Stimulated activated naive CD4-positive, alpha-beta T cell treated with Interleukin-2 at 50 U/mL for 16 hours (primary cell): ENCODE measurements around the gene ERGIC3.
"Not testable (repeated sequence)": the region's sequence is repeated elsewhere in the genome, so short reads cannot be mapped to it uniquely, and the experiment has no call there.

Experiments
- DNase-seq: peaks from one replicate; lab custom pipeline; 2025; lab: John Stamatoyannopoulos, UW

ERGIC3 gene

GRCh38 chr20:35518955-35519354 is 22.9 kb upstream of the ERGIC3 start:
- DNase-seq, result no peak

GRCh38 chr20:35523298-35523888 is 18.5 kb upstream of the ERGIC3 start:
- no peak for DNase-seq

- DNase-seq, result no peak
These were observed 16.2 kb upstream of the ERGIC3 start for GRCh38 chr20:35525639-35526038.

GRCh38 chr20:35527122-35527769 is 14.6 kb upstream of the ERGIC3 start:
- DNase-seq, result no peak

- no peak for DNase-seq
These were observed 12.3 kb upstream of the ERGIC3 start, which contains the start of gene C20orf173 for GRCh38 chr20:35529552-35529951. C20orf173 (minus strand) TSS chr20:35529652; CDS start chr20:35529373, 279 bp downstream.

GRCh38 chr20:35539756-35540212 is 2.1 kb upstream of the ERGIC3 start:
- no peak for DNase-seq

- DNase-seq, result no peak
These were observed 628 bp upstream of the ERGIC3 start for GRCh38 chr20:35541118-35541782.

- no peak for DNase-seq
These were observed 1.1 kb downstream of the ERGIC3 start for GRCh38 chr20:35542990-35543389.

GRCh38 chr20:35544436-35544835 is 2.6 kb downstream of the ERGIC3 start:
- no peak for DNase-seq

- DNase-seq, result not testable (repeated sequence)
These were observed 3.1 kb downstream of the ERGIC3 start for GRCh38 chr20:35544941-35545340.

GRCh38 chr20:35546127-35546526 is 4.2 kb downstream of the ERGIC3 start:
- no peak for DNase-seq

GRCh38 chr20:35547329-35547728 is 5.5 kb downstream of the ERGIC3 start:
- no peak for DNase-seq

GRCh38 chr20:35551503-35551902 is 9.6 kb downstream of the ERGIC3 start:
- DNase-seq, result no peak

- DNase-seq, result no peak
These were observed 11.0 kb downstream of the ERGIC3 start for GRCh38 chr20:35552914-35553313.

- DNase-seq, result not testable (repeated sequence)
These were observed 13.6 kb downstream of the ERGIC3 start for GRCh38 chr20:35555461-35555860.

GRCh38 chr20:35555951-35556645 is 14.2 kb downstream of the ERGIC3 start:
- DNase-seq, result no peak

GRCh38 chr20:35556871-35557270 is 15.0 kb downstream of the ERGIC3 start:
- no peak for DNase-seq

- DNase-seq, result no peak
These were observed 16.6 kb downstream of the ERGIC3 start for GRCh38 chr20:35558451-35558850.

GRCh38 chr20:35559042-35559693 is 17.3 kb downstream of the ERGIC3 start:
- no peak for DNase-seq

GRCh38 chr20:35560105-35560511 is 18.2 kb downstream of the ERGIC3 start:
- DNase-seq, result no peak

GRCh38 chr20:35560541-35560940 is 18.7 kb downstream of the ERGIC3 start:
- DNase-seq, result no peak

- DNase-seq, result no peak
These were observed 19.4 kb downstream of the ERGIC3 start for GRCh38 chr20:35561268-35561667.
